ENCODE measurements around the gene OXA1L. TPM values are rescaled to one million over a fixed set of nuclear protein-coding genes. Genes with fewer than 3 reads are reported as not detected.

Gene OXA1L
- total RNA-seq, 2 donors from 2014 or later = 114 TPM

DNA sequence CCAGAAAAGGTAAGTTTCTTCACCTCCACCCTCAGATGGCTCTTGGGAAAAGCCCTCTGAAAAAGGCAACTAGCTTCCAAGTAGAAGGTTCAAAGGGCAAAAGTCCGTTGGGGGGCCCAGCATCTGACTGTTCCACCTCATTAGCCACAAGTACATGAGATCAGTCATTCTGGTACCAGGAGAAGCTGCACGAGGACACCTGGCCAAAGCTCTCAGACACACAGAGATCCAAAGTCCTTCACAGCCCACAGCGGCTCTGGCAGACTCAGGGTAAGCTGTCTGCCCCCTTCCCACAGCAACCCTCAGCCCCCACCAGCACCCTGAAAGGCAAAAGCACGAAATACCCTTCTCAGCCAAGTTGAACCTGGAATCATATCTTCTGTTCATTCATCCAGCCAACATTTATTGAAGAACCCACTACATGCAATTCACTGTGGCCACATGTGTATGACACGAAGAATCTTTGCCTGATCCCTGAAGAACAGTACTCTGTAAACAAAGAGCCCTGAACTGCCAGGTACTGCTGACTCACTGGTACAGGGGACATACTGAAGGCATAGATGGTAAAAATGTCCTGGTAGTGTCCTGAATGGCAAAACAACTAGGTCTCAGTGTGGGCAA is 29.7 kb downstream of the OXA1L start:
- H3K27me3 ChIP-seq (ENCODE audit: control insufficient read depth, insufficient read depth, low read length, poor library complexity, severe bottlenecking) = no peaks in the 10 kb centered on the region
- no peak for DNase-seq
- Mint-ChIP-seq H3K27me3 (ENCODE audit: insufficient read depth) (peaks cover 2% of the 10 kb centered on the region), H3K9me3 (no peaks in the 10 kb centered on the region), H3K36me3 (ENCODE audit: low read depth) (peaks cover 2% of the 10 kb centered on the region), H3K27ac (peak overlapping the region; percentile 74), H3K4me1 (peaks cover 18% of the 10 kb centered on the region), H3K4me3 (no peak overlapping the region)
- H3K4me1 ChIP-seq (ENCODE audit: control insufficient read depth, insufficient read depth, low read length) = peaks cover 3% of the 10 kb centered on the region
- H3K9ac ChIP-seq (ENCODE audit: extremely low read depth, low read length, poor library complexity, severe bottlenecking) = no peak overlapping the region
- TF ChIP-seq, protein P1, sequence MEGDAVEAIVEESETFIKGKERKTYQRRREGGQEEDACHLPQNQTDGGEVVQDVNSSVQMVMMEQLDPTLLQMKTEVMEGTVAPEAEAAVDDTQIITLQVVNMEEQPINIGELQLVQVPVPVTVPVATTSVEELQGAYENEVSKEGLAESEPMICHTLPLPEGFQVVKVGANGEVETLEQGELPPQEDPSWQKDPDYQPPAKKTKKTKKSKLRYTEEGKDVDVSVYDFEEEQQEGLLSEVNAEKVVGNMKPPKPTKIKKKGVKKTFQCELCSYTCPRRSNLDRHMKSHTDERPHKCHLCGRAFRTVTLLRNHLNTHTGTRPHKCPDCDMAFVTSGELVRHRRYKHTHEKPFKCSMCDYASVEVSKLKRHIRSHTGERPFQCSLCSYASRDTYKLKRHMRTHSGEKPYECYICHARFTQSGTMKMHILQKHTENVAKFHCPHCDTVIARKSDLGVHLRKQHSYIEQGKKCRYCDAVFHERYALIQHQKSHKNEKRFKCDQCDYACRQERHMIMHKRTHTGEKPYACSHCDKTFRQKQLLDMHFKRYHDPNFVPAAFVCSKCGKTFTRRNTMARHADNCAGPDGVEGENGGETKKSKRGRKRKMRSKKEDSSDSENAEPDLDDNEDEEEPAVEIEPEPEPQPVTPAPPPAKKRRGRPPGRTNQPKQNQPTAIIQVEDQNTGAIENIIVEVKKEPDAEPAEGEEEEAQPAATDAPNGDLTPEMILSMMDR (conservative IDR thresholded peaks at IDR 0.05) = no peak
- no peak overlapping the region for H3K4me3 ChIP-seq (ENCODE audit: low read length)
- no peaks in the 10 kb centered on the region for H3K36me3 ChIP-seq (ENCODE audit: control insufficient read depth, insufficient read depth, low read length)
- WGBS, 2 experiments (ENCODE audit: insufficient coverage in 1 of 2, insufficient read length in 1 of 2) = 72 to 88% methylated on average over 3 to 5 of the region's 5 CpGs
- no peaks in the 10 kb centered on the region for H3K9me3 ChIP-seq (ENCODE audit: control insufficient read depth, low read length)
- no peak overlapping the region for H3K27ac ChIP-seq (ENCODE audit: low read depth, low read length)

DNA sequence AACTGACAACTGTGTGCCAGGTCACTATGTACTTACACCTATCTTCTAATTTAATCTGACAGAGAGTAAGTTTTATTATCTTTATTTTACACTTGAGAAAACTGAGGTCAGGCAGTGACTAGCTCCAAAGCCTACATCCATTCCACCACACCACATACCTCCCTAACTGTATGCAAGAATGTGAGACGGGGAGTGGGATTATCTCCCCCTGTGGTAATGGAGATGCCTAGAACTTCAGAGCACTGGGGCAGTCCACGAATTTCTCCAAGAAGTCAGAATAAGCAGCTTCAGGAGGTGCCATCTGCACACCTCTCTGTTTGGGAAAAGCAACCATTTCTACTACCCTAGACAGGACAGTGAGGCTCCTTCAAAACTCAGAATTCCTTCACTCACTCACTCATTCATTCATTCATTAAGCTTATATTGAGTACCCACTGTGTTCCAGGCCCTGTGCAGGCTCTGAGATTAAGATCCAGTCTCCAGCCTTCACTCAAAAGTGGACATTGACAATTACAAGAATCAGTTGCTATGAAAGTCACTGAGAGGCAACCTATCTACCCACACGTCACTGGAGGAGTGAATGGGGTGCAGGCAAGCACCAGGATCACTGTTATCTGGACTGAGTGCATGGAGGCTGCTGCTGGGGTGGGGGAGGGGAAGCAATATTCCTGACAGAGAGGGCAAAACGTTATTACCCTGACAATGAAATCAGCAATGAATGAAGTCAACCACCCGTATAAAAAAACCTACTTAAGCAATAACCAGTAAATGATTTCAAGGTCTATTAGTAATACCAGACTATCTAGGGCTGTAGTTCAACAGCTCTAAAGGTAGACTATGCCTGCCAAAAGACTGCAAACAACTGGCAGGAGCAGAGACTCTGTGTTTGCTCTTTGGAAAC is 30.8 kb downstream of the OXA1L start:
- WGBS, 2 experiments (ENCODE audit: insufficient coverage in 1 of 2, insufficient read length in 1 of 2) = 62 to 84% methylated on average over 2 to 5 of the region's 5 CpGs
- peak; percentile 63 for DNase-seq
- peak overlapping the region; percentile 86 for H3K27ac Mint-ChIP-seq

DNA sequence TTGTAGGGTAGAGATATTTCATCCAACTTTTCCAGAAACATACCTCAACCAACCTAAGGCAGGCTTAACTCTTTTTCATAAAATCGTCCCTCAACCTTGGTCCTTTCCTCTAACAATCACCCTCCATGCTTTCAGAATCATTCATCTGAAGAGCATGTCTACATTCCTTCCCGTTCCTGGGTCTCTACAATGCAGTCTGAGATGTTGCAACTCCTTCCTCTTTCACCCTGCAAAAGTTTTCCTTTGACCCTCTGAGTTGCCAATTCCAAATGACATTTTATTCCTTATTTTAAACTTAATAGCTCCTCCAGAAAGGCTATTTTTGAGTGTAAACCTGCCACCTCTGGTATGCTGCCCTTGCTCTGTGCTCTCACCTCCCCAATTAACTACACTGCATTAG is 32.0 kb downstream of the OXA1L start:
- Mint-ChIP-seq H3K27me3 (ENCODE audit: insufficient read depth) (peaks cover 2% of the 10 kb centered on the region), H3K36me3 (ENCODE audit: low read depth) (peaks cover 2% of the 10 kb centered on the region), H3K4me1 (peaks cover 18% of the 10 kb centered on the region), H3K9me3 (no peaks in the 10 kb centered on the region), H3K27ac (no peak overlapping the region), H3K4me3 (no peak overlapping the region)
- H3K4me3 ChIP-seq (ENCODE audit: low read length) = no peak overlapping the region
- TF ChIP-seq, protein P1 (conservative IDR thresholded peaks at IDR 0.05) = no peak
- peaks cover 3% of the 10 kb centered on the region for H3K4me1 ChIP-seq (ENCODE audit: control insufficient read depth, insufficient read depth, low read length)
- no peaks in the 10 kb centered on the region for H3K36me3 ChIP-seq (ENCODE audit: control insufficient read depth, insufficient read depth, low read length)
- no peaks in the 10 kb centered on the region for H3K27me3 ChIP-seq (ENCODE audit: control insufficient read depth, insufficient read depth, low read length, poor library complexity, severe bottlenecking)
- H3K9ac ChIP-seq (ENCODE audit: extremely low read depth, low read length, poor library complexity, severe bottlenecking) = no peak overlapping the region
- H3K9me3 ChIP-seq (ENCODE audit: control insufficient read depth, low read length) = no peaks in the 10 kb centered on the region
- WGBS, 2 experiments (ENCODE audit: insufficient coverage in 1 of 2, insufficient read length in 1 of 2) = 88 to 91% methylated on average over 2 of the region's 2 CpGs
- no peak for DNase-seq
- H3K27ac ChIP-seq (ENCODE audit: low read depth, low read length) = no peak overlapping the region

More for the DNA sequence above, 30.8 kb downstream of the OXA1L start:
- Histone ChIP-seq H3K36me3 (ENCODE audit: control insufficient read depth, insufficient read depth, low read length) (no peaks in the 10 kb centered on the region), H3K9ac (ENCODE audit: extremely low read depth, low read length, poor library complexity, severe bottlenecking) (no peak overlapping the region), H3K9me3 (ENCODE audit: control insufficient read depth, low read length) (no peaks in the 10 kb centered on the region), H3K4me3 (ENCODE audit: low read length) (no peak overlapping the region), H3K27ac (ENCODE audit: low read depth, low read length) (no peak overlapping the region), H3K27me3 (ENCODE audit: control insufficient read depth, insufficient read depth, low read length, poor library complexity, severe bottlenecking) (no peaks in the 10 kb centered on the region), H3K4me1 (ENCODE audit: control insufficient read depth, insufficient read depth, low read length) (peaks cover 3% of the 10 kb centered on the region)
- H3K4me3 Mint-ChIP-seq = no peak overlapping the region
- H3K36me3 Mint-ChIP-seq (ENCODE audit: low read depth) = peaks cover 2% of the 10 kb centered on the region
- peaks cover 2% of the 10 kb centered on the region for H3K27me3 Mint-ChIP-seq (ENCODE audit: insufficient read depth)
- peaks cover 18% of the 10 kb centered on the region for H3K4me1 Mint-ChIP-seq
- TF ChIP-seq, protein P1 (conservative IDR thresholded peaks at IDR 0.05) = no peak
- H3K9me3 Mint-ChIP-seq = no peaks in the 10 kb centered on the region

All from endodermal cell (in vitro differentiated cells).